ENCODE results near the gene KCNQ2. TPM values are rescaled to one million over a fixed set of nuclear protein-coding genes. Genes with fewer than 3 reads are reported as not detected.

Gene KCNQ2
- total and polyA plus RNA-seq, 8 donors: 8.4 to 19.1 (median 14.1) TPM; not detected in 2

DNA sequence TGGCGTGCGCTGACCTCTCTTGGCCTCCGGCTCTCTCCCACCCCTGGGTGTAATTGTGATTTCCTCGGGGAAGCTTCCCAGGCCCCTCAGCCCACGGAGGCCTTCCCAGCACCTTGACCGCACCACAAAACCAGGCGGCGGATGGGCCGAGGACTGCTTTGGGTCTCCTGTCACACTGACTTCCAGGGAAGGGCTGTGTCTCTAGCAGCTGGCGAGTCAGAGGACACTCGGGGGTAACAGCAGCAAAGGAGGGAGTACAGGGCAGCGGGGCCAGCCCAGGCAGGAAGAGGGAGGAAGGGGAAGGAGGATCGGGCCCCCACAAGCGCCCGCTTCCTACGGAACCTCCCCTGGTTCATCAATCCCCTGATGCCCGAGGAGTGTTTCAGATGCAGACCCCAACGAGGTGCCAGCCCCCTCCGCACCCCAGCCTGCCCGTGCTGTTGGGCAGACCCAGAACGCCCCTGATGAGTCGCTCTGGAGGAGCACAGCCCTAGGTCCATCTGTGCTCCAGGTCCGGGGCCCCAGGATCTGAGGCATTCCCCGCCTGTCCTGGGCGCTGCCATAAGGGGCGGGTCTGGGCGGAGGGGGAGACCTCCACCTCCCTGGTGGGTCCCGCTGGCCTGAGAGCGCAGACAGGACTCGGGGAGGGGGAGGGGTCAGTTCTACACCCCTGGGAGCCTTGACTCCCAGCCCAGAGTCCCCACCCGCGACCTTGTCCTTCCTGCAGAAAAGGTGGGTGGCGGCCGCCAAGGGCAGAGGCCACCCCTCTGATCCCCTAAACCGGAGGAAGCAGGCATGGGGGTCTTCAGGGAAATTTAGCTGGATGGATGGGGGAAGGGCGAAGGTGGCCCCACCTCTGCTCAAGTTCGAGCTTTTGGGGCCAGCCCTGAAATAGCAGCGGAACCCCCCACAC lies 112.3 kb downstream of the KCNQ2 start:
- Histone ChIP-seq H3K27me3 (peaks cover 18 to 92% of the 10 kb centered on the region in 2 donors), H3K9me3 (no peaks in the 10 kb centered on the region), H3K4me1 (no peaks in the 10 kb centered on the region), H3K4me3 (no peak overlapping the region), H3K36me3 (no peaks in the 10 kb centered on the region), H3K27ac (no peak overlapping the region)
- TF ChIP-seq, protein P1, sequence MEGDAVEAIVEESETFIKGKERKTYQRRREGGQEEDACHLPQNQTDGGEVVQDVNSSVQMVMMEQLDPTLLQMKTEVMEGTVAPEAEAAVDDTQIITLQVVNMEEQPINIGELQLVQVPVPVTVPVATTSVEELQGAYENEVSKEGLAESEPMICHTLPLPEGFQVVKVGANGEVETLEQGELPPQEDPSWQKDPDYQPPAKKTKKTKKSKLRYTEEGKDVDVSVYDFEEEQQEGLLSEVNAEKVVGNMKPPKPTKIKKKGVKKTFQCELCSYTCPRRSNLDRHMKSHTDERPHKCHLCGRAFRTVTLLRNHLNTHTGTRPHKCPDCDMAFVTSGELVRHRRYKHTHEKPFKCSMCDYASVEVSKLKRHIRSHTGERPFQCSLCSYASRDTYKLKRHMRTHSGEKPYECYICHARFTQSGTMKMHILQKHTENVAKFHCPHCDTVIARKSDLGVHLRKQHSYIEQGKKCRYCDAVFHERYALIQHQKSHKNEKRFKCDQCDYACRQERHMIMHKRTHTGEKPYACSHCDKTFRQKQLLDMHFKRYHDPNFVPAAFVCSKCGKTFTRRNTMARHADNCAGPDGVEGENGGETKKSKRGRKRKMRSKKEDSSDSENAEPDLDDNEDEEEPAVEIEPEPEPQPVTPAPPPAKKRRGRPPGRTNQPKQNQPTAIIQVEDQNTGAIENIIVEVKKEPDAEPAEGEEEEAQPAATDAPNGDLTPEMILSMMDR (IDR thresholded peaks at IDR 0.05): no peak
- ATAC-seq: no peak
- intact Hi-C loops (cut with DNase I): no loop called here
- DNase-seq: peak in 1 of 4 donors; percentile 65

DNA sequence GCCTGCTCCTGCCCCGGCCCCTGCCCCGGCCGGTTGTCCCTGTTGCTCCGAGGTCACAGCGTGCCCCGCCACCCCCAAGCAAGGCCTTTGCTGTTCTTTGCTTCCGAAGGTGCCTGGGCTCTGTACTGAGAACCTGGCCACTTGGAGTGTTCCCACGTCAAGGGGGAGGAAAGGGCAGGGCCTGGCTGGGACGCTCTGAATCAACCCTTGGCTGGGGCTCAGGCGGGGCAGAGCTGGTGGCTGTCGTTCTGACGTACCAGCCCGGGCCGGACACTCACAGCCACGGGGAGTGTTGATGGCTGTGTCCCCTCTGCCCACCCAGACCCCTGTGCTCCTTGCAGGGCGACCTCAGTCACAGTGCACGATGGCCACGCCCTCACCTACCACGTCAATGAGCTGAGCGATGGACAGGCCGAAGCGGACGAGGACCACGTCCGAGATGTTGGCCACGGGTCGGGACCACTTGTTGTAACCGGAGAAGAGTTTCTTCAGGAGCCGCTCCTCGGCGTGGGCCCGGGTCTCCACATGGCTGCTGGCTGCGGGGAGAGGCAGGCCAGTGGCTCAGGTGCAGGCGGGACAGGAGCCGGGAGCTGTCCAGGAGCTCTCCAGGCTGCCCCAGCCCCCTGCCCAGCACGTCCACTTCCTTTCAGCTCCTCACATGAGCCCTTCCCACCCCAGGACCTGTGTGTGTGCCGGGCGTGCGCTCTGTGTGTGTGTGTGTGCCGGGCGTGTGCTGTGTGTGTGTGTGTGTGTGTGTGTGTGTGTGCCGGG lies 113.1 kb downstream of the KCNQ2 start:
- intact Hi-C loops (cut with DNase I): no loop called here
- H3K9me3 ChIP-seq: no peaks in the 10 kb centered on the region
- H3K27ac ChIP-seq: no peak overlapping the region
- TF ChIP-seq, protein P1 (IDR thresholded peaks at IDR 0.05): no peak
- H3K27me3 ChIP-seq: peaks cover 18 to 91% of the 10 kb centered on the region in 2 donors
- DNase-seq: peak in 1 of 4 donors; percentile 76
- H3K4me1 ChIP-seq: no peaks in the 10 kb centered on the region
- H3K4me3 ChIP-seq: no peak overlapping the region
- no peaks in the 10 kb centered on the region for H3K36me3 ChIP-seq
- no peak for ATAC-seq

DNA sequence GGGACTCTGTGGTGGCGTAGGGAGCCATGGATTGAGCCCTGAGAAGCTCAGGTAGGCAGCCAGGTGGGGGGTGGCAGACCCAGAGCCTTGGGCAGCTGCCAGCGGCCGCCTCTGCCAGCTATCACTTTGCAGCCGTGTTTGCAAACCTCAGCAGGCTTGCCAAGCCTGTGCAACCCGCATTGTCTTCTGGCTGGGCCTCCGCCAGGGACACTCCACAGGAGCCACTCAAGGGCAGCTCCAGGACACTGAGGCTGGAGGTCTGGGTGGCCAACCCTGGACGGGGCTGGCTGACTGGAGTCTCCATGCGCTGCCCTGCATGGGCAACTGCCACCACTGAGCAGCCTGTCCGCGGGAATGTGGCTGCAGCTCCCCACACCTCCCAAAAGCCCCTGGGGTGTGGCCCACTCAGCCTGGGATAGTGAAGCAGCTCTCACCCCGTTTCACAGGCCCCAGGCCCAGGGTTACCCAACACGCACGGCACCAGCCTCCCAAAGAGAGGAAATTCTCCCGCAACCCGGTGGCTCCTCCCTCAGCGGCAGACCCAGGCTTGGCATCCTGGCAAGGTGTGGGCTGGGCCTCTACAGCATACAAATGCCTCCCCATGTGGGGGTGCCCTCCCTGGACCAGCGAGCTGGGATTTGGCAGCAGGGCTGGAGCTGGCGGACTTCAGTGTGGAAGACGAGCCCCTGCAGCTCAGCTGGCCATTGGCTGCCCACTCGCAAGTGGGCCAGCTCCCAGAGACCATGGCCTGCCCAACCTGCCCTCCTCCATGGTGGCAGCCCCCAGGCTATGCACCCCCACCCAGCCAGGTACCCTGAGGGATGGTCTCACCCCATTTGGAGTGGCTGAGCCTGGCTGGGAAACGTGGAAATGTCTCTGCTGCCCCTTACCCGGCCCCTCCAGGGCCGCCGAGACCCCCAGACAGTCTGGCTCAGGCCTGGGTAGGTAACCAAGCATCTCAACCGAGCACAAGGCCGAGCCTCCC lies 114.2 kb downstream of the KCNQ2 start:
- no peak overlapping the region for H3K27ac ChIP-seq
- no peaks in the 10 kb centered on the region for H3K4me1 ChIP-seq
- H3K9me3 ChIP-seq: no peaks in the 10 kb centered on the region
- no peak overlapping the region for H3K4me3 ChIP-seq
- no peaks in the 10 kb centered on the region for H3K36me3 ChIP-seq
- TF ChIP-seq, protein P1 (IDR thresholded peaks at IDR 0.05): no peak
- peaks cover 18 to 81% of the 10 kb centered on the region in 2 donors for H3K27me3 ChIP-seq
- intact Hi-C loops (cut with DNase I): no loop called here
- DNase-seq (peak in 1 of 4 donors; percentile 67), ATAC-seq (peak; percentile 31)

DNA sequence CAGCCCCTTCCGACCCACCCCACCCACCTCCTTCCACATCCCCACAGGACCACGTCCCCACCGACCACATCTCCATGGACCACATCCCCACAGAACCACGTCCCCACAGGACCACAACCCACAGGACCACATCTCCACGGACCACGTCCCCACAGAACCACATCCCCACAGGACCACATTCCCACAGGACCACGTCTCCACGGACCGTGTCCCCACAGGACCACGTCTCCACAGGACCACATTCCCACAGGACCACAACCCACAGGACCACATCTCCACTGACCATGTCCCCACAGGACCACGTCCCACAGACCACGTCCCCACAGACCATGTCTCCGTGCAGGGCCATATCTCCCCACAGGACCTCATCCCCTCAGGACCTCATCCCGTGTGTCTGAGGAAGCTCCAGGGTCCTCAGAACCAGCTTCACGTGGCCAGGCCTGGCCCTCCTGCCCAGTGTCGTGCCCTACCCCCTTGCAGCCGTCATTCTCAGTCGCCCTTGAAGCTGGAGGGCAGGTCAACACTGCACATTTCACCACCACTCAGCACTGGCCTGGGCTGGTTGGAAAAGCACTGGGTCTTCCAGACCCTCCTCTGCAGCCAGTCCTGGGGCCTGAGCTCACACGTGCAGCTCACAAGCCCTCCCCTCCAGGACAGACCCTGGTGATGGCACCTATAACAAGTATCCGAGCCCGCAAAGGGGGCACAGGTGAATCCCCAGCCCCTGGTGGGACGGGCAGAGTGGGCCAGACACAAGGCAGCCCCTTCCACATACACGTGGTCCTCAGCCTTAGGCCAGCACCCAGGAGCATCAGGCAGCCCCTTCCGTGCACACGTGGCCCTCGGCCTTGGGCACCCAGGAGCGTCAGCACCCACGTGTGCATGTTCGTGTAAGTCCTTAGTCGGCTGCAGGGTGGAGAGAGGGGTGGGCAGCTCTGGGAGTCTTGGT lies 115.2 kb downstream of the KCNQ2 start:
- TF ChIP-seq, protein P1 (IDR thresholded peaks at IDR 0.05): no peak
- Histone ChIP-seq H3K9me3 (no peaks in the 10 kb centered on the region), H3K4me1 (no peaks in the 10 kb centered on the region), H3K36me3 (no peaks in the 10 kb centered on the region), H3K27ac (no peak overlapping the region), H3K27me3 (peaks cover 18 to 81% of the 10 kb centered on the region in 2 donors), H3K4me3 (no peak overlapping the region)
- intact Hi-C loops (cut with DNase I): no loop called here
- ATAC-seq (no peak), DNase-seq (peak in 1 of 4 donors; percentile 55)
